ENCODE results near the gene PDLIM3. TPM values are rescaled to one million over a fixed set of nuclear protein-coding genes. Genes with fewer than 3 reads are reported as not detected.
A peak's percentile ranks its signal among the peaks of the same experiment; 100 is the strongest.

Gene PDLIM3
- total and polyA plus RNA-seq, 2 experiments from 2014 or later = 8.5 to 18.0 TPM

GRCh38 chr4:185470501-185471195 lies 64.7 kb downstream of the PDLIM3 start:
- H3K27ac ChIP-seq (ENCODE audit: low read depth) = no peak overlapping the region
- H3K4me3 Mint-ChIP-seq = peak overlapping the region; percentile 88
- ATAC-seq = peak; percentile 20
- H3K9me3 Mint-ChIP-seq = peaks cover 7% of the 10 kb centered on the region; the same call in 2 of the 3 replicates
- peak overlapping the region; percentile 96 for H3K4me2 ChIP-seq
- peaks cover 10% of the 10 kb centered on the region; the same call in 1 of the 2 replicates for H3K4me1 ChIP-seq (ENCODE audit: insufficient read depth)
- peak overlapping the region; percentile 93 for H3K4me3 ChIP-seq
- H3K27ac Mint-ChIP-seq = peak overlapping the region; percentile 30; the same call in 1 of the 2 replicates
- H3K4me1 Mint-ChIP-seq = peaks cover 15% of the 10 kb centered on the region
- TF ChIP-seq NANOG (IDR thresholded peaks at IDR 0.05; ENCODE audit: borderline replicate concordance) (no peak), EZH2phosphoT487 (IDR thresholded peaks at IDR 0.05; ENCODE audit: unreplicated experiment) (no peak), ZNF331 (CRISPR knock-in tag; IDR thresholded peaks at IDR 0.05; ENCODE audit: low read depth) (no peak), EZH2 (IDR thresholded peaks at IDR 0.05; ENCODE audit: low read depth, unreplicated experiment) (no peak), CREB1 (CRISPR knock-in tag; IDR thresholded peaks at IDR 0.05; ENCODE audit: low read depth) (no peak), ZNF114 (CRISPR knock-in tag; IDR thresholded peaks at IDR 0.05) (no peak), POLR2AphosphoS5 (IDR thresholded peaks at IDR 0.05; ENCODE audit: low read depth) (no peak), REST (IDR thresholded peaks at IDR 0.05; ENCODE audit: unreplicated experiment) (no peak), CTCF (conservative IDR thresholded peaks at IDR 0.05; ENCODE audit: low read depth in 2 of 2) (no peak)
- TF ChIP-seq, protein P1, sequence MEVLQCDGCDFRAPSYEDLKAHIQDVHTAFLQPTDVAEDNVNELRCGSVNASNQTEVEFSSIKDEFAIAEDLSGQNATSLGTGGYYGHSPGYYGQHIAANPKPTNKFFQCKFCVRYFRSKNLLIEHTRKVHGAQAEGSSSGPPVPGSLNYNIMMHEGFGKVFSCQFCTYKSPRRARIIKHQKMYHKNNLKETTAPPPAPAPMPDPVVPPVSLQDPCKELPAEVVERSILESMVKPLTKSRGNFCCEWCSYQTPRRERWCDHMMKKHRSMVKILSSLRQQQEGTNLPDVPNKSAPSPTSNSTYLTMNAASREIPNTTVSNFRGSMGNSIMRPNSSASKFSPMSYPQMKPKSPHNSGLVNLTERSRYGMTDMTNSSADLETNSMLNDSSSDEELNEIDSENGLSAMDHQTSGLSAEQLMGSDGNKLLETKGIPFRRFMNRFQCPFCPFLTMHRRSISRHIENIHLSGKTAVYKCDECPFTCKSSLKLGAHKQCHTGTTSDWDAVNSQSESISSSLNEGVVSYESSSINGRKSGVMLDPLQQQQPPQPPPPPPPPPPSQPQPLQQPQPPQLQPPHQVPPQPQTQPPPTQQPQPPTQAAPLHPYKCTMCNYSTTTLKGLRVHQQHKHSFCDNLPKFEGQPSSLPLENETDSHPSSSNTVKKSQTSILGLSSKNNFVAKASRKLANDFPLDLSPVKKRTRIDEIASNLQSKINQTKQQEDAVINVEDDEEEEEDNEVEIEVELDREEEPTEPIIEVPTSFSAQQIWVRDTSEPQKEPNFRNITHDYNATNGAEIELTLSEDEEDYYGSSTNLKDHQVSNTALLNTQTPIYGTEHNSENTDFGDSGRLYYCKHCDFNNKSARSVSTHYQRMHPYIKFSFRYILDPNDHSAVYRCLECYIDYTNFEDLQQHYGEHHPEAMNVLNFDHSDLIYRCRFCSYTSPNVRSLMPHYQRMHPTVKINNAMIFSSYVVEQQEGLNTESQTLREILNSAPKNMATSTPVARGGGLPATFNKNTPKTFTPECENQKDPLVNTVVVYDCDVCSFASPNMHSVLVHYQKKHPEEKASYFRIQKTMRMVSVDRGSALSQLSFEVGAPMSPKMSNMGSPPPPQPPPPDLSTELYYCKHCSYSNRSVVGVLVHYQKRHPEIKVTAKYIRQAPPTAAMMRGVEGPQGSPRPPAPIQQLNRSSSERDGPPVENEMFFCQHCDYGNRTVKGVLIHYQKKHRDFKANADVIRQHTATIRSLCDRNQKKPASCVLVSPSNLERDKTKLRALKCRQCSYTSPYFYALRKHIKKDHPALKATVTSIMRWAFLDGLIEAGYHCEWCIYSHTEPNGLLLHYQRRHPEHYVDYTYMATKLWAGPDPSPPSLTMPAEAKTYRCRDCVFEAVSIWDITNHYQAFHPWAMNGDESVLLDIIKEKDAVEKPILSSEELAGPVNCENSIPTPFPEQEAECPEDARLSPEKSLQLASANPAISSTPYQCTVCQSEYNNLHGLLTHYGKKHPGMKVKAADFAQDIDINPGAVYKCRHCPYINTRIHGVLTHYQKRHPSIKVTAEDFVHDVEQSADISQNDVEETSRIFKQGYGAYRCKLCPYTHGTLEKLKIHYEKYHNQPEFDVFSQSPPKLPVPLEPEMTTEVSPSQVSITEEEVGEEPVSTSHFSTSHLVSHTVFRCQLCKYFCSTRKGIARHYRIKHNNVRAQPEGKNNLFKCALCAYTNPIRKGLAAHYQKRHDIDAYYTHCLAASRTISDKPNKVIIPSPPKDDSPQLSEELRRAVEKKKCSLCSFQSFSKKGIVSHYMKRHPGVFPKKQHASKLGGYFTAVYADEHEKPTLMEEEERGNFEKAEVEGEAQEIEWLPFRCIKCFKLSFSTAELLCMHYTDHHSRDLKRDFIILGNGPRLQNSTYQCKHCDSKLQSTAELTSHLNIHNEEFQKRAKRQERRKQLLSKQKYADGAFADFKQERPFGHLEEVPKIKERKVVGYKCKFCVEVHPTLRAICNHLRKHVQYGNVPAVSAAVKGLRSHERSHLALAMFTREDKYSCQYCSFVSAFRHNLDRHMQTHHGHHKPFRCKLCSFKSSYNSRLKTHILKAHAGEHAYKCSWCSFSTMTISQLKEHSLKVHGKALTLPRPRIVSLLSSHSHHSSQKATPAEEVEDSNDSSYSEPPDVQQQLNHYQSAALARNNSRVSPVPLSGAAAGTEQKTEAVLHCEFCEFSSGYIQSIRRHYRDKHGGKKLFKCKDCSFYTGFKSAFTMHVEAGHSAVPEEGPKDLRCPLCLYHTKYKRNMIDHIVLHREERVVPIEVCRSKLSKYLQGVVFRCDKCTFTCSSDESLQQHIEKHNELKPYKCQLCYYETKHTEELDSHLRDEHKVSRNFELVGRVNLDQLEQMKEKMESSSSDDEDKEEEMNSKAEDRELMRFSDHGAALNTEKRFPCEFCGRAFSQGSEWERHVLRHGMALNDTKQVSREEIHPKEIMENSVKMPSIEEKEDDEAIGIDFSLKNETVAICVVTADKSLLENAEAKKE (CRISPR knock-in tag; IDR thresholded peaks at IDR 0.05) = no peak
- TF ChIP-seq, protein P2, sequence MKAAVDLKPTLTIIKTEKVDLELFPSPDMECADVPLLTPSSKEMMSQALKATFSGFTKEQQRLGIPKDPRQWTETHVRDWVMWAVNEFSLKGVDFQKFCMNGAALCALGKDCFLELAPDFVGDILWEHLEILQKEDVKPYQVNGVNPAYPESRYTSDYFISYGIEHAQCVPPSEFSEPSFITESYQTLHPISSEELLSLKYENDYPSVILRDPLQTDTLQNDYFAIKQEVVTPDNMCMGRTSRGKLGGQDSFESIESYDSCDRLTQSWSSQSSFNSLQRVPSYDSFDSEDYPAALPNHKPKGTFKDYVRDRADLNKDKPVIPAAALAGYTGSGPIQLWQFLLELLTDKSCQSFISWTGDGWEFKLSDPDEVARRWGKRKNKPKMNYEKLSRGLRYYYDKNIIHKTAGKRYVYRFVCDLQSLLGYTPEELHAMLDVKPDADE (IDR thresholded peaks at IDR 0.05) = no peak
- H3K36me3 ChIP-seq (ENCODE audit: insufficient read depth) = no peaks in the 10 kb centered on the region
- no peaks in the 10 kb centered on the region for H4K20me1 ChIP-seq (replicated peaks; ENCODE audit: insufficient read depth)
- H3K36me3 Mint-ChIP-seq (ENCODE audit: low read depth) = peaks cover 3% of the 10 kb centered on the region; the same call in 2 of the 3 replicates
- no peaks in the 10 kb centered on the region for H3K9me2 ChIP-seq (ENCODE audit: insufficient read depth)
- H3K27me3 ChIP-seq (ENCODE audit: insufficient read depth) = peaks cover 23% of the 10 kb centered on the region
- DNase-seq (ENCODE audit: low spot score) = peak; percentile 41
- peak overlapping the region; percentile 100 for H2AFZ ChIP-seq
- H3K79me2 ChIP-seq (replicated peaks; ENCODE audit: insufficient read depth) = no peaks in the 10 kb centered on the region
- peaks cover 9% of the 10 kb centered on the region for H3K27me3 Mint-ChIP-seq (ENCODE audit: insufficient read depth, low read depth, poor library complexity)
- H3F3A ChIP-seq (replicated peaks; ENCODE audit: low read depth) = no peaks in the 10 kb centered on the region

Measured in GM23338 (cell line).